Kasumi-1 (cell line): ENCODE measurements around the gene PYM1.
"Not testable (repeated sequence)": the region's sequence is repeated elsewhere in the genome, so short reads cannot be mapped to it uniquely, and the experiment has no call there.

Experiments used
- DNase-seq, 2 experiments: peaks; one replicate each; lab custom pipeline; 2025; lab: John Stamatoyannopoulos, UW

Gene PYM1

DNA sequence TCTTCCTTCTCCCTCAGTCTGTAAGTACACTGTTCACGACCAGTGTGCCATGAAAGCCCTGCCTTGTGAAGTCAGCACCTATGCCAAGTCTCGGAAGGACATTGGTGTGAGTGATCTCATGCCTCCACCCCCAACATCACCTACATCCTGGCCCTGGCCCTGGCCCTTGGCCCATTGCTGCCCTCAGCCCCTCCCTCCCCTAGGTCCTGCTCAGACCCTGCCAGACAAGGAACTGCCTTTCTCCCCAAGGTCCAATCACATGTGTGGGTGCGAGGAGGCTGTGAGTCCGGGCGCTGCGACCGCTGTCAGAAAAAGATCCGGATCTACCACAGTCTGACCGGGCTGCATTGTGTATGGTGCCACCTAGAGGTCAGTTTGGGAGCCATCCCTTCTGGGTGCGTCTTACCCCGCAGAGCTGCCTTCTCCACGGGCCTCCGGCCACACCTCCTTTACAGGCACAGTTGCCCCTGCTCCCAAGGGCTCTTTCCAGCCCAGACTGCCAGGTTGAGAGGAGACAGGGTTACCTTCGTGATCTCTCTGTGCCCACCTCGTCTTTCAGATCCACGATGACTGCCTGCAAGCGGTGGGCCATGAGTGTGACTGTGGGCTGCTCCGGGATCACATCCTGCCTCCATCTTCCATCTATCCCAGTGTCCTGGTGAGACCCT lies 12.5 kb upstream of the PYM1 start:
- DNase-seq: peak; percentile 79 to 88

- no peak for DNase-seq
These were observed 11.3 kb upstream of the PYM1 start for GRCh38 chr12:55938826-55939501.

GRCh38 chr12:55937981-55938380 lies 10.3 kb upstream of the PYM1 start:
- no peak for DNase-seq

- DNase-seq: no peak
These were observed 8.1 kb upstream of the PYM1 start for GRCh38 chr12:55935738-55936151.

DNA sequence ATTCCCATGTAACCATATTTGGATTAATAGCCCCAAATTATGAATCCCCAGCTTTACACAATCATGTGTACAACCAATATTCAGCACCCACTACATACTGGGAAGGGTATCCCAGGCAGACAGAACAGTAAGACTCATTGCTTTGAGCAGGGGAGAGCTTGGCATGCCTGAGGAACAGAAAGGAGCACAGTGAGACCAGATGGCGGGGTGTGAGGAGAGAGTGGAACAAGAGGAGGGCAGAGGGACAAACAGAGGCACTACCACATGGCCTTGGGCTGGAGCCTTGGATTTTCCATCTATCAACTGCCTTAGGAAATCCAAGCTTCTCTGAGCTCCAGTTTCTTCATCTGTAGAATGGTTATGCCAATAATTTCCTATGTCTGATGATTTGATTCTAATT lies 7.1 kb upstream of the PYM1 start:
- DNase-seq: no peak

DNA sequence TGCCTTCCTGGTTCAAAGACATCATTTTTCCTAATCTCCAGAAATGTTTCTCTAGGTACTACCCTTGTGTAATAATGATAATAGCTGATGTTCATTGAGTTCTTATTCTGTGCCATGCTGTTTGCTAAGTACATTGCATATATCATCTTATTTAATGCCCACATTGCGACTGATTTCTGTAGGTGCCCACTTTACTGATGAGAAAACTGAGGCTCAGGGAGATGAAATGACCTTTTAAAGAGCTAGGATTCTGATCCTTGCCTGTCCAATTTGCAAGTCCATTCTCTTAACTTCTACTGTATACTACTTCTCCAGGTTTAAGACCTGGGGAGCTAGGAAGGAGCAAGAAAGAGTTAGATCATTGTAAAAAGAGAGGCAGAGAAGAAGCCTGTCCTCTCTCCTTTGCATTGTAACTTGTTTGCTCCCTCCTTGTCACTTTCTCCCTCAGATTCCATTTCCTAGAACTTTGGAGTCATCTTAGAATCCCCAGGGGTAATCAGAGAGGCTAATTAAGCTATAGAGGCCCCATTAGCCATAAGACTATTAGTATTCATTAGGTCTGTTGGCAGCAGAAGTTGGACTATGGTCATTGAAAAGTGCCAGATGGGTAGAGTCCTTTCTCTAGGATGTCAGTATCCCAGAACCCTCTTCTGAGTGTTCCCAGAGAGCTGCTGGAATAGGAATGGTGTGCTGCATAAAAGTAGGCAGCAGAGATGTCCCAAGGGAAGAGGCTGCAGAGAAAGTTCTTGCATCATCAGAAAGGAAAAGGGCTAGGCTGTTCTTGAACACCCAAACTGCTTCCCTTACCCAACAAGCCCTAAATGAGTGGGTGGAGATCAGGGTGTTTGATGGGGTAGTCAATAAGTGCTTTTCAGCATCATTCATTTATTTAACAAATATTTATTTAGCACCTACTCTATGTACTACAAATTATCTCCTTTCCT lies 6.4 kb upstream of the PYM1 start:
- DNase-seq: no peak

DNA sequence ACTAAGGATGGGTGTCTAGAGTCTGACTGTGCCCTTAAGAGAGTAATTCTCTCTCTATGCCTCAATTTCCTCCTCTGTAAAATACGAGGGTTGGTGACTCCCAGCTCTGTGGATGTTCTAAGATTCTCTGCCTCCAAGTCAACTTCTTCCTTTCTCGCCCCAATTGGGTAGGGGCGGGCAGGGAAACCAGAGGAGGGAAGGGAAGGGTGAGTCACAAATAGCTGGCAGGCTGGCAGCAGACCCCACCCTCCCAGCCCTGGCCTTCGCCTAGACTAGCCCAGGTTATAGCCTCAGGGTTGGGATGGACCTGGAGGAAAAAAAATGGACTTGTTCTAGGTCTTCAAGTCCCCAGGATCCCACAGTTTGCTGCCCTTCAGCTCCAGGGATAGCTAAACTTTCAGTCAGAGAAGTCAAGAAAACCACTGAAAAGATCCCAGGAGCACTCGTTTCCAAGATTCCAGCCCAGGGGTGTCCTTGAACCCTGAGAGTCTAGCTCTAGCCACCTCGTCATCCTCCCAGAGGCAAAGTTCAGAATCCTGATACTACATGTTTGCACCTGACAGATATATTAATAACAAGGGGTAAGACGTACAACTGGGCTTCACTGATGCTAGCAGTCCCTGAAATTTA lies 5.6 kb upstream of the PYM1 start:
- peak in 1 of 2 experiments; percentile 27 for DNase-seq

DNA sequence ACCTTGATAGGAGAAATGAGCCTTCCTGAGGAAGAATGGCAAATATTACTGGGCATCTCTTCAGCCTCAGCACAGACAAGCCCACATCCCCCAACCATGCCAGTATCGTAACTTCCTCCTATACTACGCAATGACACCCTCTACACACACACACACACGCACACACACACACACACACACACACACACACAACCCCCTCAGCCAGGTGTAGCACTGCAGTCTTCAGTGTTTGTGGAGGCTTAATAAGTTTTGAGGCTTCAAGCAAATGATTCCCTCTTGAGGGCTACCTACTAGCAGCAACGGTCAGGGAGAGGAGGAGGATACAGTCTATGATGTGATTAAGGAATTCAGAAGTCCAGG lies 4.8 kb upstream of the PYM1 start:
- DNase-seq: peak; percentile 39 to 43

- peak in 1 of 2 experiments; percentile 24 for DNase-seq
These were observed 4.3 kb upstream of the PYM1 start for GRCh38 chr12:55931780-55932550.

DNA sequence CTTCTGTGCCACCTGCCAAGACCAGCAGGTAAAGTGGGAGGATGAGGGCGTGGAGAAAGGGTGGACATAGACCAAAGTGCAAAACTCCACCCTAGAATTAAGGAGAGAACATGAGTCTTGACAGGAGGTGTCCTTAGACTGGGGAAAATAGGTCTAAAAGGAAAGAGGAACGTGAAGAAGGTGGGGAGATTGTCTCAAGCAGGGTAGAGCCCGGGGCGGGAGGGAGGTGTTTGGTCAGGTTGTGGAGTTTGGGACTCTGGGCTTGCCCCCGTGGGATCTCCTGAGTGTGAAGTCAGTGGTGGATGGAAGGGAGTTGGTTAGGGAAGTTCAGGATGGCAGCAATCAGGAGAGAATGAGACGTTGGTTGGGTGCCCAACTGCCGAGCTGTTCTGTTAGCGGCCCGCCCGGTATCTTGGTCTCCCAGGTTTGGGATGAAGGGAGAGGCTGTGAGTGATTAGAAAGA lies 3.7 kb upstream of the PYM1 start:
- no peak for DNase-seq

DNA sequence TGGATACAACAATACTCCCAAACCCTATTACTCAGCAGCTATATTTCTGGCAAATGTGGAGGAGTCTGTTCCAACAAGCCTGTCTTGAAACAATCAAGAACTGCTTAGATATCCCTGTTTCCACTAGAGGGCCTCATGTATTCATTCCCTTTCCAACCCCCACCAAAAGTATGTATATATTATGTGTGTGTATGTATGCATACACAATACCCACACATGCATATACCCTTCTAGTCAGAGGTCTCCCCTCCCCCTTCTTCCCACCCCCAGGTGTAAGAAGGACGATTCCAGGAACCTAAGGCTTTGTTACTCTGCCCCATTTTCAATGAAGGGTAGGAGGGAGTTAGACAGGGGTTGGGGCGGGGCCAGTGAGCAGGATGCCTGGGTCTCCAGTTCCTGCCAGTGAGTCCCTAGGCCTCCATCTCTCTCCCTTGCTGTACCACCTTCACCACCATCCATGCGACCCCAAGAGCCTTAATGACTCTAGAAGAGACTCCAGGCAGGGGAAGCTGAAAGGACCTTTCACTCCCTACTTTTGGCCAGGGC lies 3.1 kb upstream of the PYM1 start, which contains the start of gene DGKA:
Gene DGKA (plus strand): TSS at position 392 of the 546 bp plus-strand sequence. CDS start 5,342 bp downstream, outside the sequence.
- peak; percentile 79 to 89 for DNase-seq

- peak; percentile 59 to 64 for DNase-seq
These were observed 1.7 kb upstream of the PYM1 start for GRCh38 chr12:55929306-55929791.

GRCh38 chr12:55926738-55927587 lies 731 bp downstream of the PYM1 start:
- peak; percentile 94 to 95 for DNase-seq

DNA sequence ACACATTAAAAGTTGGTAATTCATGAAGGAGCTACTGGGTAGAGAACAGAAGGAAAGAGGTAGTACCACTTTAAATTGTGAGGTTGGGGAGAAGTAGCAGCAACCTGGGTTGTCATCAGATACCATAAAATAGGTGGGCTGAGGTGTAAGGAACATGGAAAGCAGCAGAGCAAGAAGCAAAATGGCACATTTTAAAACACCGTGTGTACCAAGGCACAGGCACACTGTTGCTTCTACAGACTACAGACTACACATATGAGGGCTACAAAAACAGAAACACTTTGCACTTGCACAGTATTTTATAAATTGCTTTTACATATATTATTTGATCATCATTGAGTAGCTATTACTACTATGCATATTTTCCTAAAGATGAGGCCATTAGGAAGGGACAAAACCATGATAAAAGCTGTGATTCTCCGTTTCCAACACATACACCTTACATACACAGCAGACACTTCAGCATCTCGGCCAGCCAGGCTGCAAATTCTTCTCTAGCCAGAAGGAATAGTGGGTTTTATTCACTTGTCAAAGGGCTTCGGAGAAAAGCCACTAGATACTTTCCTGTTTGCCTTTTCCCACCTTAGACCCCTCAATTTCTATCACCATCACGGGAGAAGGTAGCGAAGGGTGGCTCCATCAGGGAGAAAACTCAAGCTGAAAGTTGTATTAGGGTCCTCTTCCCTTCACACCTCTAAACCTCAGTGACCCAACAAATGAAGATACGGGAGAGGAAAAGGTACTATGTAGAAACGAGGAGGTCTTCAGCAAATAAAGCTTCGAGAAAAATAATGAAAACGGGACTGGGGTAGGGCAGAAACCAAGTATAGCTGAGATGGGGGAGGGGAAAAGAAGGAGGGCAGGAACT lies 1.6 kb downstream of the PYM1 start:
- DNase-seq: no peak

DNA sequence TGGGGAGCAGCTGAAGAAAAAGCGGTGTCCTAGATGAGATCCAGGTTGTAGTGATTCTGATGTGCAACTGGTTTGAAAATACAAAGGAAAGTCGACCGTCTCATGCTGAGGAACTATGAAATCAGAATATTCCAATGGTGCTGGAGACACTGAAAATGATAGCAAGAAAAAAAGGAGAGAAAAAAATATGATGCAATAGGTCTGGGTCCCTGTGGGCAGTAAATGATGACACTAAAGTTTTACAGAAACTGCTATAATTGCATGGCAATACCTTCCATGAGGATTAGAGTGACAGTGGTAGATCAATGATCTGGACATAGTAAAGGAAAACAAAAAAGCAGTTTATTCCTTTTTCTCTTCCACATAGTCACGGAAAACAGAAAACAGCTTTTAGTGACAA lies 2.3 kb downstream of the PYM1 start:
- no peak for DNase-seq

DNA sequence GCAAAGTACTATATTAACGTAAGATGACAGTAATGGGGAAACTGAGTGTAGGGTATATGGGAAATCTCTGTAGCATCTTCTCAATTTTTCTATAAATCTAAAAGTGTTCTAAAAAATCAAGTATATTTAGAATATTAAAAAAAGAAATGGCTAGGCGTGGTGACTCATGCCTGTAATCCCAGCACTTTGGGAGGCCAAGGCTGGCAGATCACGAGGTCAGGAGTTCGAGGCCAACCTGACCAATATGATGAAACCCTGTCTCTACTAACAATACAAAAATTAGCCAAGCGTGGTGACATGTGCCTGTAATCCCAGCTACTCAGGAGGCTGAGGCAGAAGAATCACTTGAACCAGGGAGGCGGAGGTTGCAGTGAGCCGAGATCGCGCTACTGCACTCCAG lies 4.0 kb downstream of the PYM1 start:
- not testable (repeated sequence) for DNase-seq

- DNase-seq: no peak
These were observed 5.6 kb downstream of the PYM1 start for GRCh38 chr12:55922126-55922525.

DNA sequence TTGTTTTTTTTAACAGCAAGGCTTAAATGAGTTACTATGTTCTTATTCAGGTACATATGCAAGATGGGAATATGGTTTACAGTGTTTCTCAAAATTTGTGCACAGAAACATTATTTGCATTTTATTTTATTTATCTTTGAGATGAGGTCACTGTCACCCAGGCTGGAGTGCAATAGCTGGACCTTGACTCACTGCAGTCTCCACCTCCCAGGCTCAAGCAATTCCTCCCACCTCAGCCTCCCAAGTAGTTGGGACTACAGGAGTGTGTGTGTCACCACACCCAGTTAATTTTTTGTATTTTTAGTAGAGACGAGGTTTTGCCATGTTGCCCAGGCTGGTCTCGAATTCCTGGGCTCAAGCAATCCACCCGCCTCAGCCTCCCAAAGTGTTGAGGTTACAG lies 8.7 kb downstream of the PYM1 start:
- DNase-seq: not testable (repeated sequence)

DNA sequence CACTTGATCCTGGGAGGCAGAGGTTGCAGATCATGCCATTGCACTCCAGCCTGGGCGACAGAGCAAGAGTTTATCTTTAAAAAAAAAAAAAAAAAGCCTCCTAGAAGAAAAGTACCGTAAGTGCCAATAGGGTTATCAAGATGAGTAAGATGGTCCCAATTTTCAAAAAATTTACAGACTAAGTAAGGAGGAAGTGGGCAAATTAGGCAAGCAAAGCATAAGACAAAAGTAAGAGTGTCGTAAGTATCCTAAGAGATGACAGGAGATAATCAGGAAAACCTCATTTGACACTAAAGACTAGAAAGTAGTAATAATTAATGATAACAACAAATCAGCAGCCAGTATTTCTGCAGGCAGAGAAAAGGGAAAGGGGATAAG lies 12.2 kb downstream of the PYM1 start:
- DNase-seq: peak; percentile 11
